ENCODE data around the gene WNT6.

WNT6 gene

DNA sequence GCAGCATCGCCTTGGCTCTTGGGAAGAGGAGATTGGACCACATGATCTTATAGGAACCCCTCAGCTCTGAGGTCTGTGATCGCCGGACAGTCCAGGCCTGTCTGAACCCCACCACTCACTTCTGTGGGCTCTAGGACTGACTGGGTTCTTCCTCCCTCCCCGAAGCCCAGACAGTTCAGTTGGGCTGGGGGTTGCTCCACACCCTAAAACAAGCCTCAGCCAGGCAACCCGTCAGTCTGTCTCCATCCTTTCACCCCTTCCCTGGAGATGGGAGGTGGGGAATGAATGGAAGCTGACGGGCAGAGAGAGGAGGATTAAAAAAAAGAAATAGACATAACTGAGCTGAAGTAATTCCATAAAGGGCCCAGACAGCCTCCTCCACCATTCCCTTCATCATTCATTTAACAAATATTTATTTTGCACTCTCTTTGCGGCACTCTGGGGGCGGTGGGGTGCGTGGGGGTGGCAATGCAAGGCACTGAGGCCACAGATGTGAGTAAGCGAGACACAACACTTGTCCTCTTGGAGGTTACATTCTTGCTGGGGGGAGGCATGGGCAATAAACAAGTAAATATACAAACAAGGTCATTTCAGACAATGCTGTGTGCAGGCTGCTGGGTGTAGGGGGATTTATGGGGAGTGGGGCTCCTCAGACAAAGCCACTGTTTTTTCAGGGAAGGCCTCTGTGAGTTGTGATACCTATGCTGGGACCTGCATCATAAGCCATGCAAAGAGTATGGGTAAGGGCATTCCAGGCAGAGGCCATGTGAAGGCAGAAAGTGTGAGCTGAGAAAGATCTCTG lies 33.9 kb downstream of the WNT6 start:
- DNase-seq (ENCODE audit: low read depth), result no peak

- no peak for DNase-seq (ENCODE audit: low read depth)
Measured at GRCh38 chr2:218894151-218894879, 34.7 kb downstream of the WNT6 start.

DNA sequence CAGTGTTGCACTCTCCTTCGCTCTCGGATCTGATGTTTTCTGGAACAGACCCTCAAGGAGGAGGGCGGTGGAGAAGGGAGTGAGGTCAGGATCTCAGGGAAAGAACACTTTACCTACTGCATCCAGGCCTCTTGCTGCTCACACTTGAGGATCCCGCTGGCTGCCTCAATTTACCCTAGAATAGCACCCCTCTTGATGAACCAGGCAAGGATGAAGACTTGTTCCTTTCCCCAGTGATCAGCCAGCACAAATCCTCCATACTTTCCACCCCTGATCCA lies 35.2 kb downstream of the WNT6 start:
- DNase-seq (ENCODE audit: low read depth), result no peak

DNA sequence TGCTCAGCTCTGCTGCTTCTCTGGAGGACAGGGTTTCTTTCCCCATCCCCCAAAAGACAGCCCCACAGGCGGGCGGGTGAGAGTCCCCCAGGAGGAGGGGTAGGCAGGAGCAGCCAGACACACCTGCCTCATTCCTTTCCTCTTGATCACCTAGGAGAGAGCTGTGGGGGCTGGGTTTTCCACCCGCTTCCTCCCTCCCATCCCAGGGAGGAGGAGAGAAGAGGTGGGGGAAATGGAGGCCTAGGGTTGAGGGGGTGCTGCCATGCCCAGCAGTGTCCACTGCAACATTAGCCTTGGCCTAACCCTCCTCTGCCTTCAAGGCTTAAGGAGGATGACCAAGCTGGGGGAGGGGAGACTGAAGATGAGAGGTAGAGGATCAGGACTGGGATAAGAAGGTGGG lies 35.7 kb downstream of the WNT6 start:
- no peak for DNase-seq (ENCODE audit: low read depth)

GRCh38 chr2:218895759-218896500 lies 36.3 kb downstream of the WNT6 start:
- DNase-seq (ENCODE audit: low read depth), result no peak

DNA sequence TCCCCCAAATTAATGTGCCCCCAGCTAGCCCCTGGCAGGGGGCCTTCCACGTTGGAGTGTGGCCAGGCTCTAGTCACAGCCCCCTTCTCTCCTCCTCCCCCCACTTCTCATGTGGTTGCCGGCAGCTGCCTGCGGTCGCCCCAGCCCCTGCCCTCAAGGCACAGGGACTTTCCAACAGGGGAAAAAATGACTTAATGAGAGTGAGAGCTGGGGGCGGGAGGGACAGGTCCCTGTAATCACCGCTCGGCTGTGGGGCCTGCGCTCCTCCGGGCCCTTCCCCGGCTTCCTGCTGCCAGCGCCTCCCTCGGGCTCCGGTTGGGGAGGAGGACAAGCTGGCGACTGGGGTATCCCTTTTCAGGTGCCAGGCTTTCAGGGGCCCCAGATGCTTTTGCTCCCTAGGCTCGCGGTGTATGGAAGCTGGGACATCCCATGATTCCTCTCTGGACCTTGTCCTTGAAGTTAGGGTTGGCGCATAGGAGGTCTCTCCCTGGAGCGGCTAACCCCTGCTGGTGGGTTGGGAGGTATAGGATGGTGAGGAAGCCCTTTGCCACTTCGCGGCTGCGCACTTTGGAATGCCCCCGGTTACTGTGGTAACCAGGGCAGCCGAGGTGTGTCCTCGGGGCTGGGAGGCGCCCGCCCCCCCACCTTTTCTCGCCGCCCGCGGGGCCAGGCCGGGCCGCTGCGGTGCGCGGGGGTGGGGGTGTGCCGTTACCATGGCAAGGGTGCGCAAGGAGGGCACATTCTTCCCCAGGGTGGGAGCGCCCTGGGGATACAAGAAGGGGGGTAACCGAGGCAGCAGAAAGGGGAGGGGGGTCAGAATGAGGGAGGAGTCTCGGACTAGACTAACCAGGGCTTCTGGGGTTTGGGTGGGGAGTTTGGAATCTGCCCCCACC lies 37.1 kb downstream of the WNT6 start:
- peak; percentile 86 for DNase-seq (ENCODE audit: low read depth)

- DNase-seq (ENCODE audit: low read depth), result no peak
Measured at GRCh38 chr2:218897394-218898108, 37.9 kb downstream of the WNT6 start.

DNA sequence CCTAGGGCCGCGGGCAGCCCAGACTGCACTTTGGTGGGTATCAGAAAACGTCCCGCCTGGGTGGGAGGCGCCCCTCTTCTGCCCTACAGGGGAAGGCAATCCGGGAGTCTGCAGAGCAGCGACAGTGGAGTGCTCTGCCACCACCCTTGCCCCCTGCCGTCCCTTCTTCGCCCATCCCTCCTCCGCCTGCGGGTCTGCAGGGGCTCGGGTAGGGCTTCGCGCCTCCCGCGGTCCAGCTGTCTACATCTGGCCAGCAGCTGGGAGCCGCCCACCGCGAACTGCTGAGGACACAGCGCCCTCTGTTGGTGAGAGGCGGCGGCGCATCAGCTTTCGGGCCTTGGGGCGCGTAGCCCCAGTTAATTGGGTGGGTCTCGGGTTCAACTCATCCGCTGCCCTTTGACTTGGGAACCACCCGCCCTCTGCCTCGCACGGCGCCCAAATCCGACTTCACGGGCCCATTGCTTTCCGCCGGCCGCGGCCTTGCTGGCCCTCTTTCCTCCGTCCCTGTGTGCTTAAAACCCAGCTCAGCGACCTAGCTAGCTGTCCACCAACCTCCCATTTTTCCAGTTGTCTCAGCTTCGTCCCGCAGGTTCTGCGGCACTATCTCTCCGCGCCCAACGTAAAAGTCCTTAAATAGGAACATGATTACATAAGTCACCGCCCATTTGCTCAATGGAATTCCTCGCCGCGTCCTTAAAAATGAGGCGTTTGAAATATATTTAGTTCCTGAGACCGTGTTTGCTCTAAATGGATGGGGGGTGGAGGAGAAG lies 38.7 kb downstream of the WNT6 start:
- peak; percentile 77 for DNase-seq (ENCODE audit: low read depth)

DNA sequence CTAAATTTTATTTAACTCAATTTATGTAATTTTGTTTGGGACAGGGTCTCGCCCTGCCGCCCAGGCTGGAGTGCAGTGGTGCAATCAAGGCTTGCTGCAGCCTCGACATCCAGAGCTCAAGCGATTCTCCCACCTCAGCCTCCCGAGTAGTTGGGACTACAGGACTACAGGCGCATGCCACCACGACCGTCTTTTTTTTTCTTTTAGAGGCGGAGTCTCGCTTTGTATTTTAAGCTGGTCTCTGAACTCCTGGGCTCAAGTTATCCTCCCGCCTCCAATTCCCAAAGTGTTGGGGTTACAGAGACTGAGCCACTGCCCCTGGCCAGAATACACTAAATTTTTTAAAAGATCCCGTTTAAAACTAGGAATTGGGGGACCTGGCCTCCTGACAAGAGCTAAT lies 39.5 kb downstream of the WNT6 start:
- no peak for DNase-seq (ENCODE audit: low read depth)

DNA sequence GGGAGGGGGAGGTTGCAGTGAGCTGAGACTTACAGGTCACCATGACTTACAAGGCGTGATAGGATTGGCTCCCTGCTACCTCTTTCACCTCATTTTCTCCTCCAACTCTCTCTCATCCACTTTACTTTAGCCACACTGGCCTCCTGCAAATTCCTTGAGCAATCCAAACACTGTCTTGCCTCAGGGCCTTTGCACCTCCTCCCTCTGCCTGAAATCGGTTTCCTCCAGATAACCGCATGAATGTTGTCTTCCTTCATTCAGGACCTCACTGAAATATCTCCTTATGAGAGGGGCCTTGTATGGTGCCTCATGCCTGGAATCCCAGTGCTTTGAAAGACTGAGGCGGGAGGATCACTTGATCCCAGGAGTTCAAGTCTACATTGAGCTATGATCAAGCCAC lies 42.8 kb downstream of the WNT6 start:
- no peak for DNase-seq (ENCODE audit: low read depth)

DNA sequence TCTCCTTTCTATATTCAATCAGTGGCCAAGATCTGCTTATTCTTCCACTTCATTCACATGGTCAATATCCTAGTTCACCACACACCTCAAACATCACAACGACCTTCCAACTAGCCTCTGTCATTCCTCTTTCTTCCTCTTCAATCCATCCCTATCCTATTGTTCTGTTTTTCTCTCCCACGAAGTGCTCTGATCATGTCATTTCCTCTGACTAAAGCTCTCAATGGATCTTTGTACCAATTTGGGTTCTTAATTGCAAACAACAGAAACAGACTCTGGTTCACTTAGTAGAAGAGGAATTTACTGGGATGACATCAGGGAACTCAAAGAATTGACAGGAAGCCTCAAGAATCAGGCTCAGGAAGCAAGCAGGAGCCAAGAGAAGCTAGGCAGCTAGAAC lies 44.6 kb downstream of the WNT6 start:
- no peak for DNase-seq (ENCODE audit: low read depth)

DNA sequence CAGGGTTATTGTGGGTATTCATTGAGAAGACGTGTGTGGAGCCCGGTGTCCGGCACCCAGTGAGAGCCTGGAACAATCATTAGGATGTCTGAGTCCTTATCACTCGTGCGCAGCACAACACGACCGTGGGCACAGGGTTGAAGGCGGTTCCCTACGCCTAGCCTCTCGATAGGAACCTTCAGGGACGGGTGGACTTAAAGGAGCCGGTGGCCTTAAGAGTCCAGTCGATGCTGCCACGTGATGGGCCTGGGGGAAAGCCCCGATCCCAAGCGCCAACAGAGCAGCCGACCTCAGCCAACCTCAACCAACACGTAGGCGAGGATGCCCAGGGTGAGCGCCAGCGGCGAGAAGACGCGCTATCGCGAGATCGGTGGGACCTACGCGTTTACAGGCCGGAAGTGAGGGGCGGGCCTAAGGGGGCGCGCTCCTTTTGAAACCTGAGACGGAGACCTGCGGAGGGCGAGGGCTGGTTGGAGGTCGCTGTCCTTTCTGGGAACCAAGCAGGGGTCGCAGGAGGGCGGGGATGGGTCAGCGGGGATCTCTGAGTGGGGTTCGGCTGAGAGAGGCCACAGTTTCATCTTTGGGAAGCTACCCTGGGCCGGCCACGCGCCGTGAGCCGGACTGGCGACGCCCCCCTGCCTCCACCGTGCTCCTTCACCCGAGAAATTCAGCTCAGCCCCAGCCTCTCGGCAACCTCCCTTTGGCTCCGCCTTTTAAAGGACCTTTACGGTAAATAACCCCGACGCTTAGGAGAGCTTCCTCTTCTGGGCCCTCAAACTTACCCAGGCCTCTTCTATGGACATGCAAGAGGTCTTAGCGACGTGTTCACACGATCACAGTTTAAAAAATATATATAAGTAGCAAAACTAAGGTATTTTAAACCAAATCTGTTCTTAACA lies 49.4 kb downstream of the WNT6 start:
- DNase-seq (ENCODE audit: low read depth), result peak; percentile 81

DNA sequence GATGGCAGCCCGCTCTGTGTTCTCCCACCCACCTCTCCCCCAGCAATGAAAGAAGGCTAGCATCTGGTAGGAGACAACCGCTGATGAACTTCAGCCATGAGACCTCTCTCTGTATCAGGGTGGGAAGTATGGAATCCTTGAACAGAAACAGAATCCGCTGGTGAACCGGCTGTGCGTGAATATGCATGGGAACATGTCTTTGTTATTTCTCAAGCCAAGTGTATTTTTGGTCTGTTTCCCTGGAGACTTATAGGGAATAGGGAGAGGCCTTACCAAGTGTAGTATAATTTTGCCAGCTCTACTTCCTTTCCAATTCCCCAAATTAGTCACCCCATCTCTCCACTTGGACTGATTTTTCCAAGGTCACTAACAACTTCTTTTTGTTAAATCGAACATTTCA lies 51.1 kb downstream of the WNT6 start:
- DNase-seq (ENCODE audit: low read depth), result no peak

DNA sequence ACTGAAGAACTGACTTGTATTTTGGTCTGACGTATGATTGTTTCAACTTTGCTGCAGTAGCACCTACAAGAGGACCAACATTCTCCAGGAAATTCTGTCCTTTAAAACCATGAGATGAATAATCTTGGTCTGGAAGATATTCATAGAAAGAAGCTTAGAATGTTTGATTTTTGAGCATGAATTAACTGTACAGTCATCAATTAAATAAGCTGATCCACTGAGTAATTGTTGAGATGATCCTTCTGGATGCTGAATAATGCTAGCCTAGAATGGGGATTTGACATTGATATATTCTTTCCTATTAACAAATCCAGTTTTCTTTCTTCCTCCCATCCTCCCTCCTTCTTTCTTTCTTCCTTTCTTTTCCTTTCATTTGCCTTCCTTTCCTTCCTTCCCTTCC lies 60.9 kb downstream of the WNT6 start:
- DNase-seq (ENCODE audit: low read depth), result no peak
